Small intestine (tissue), 7 donors: ENCODE data around the gene CACNA1H. TPM values are rescaled to one million over a fixed set of nuclear protein-coding genes. Genes with fewer than 3 reads are reported as not detected.

Experiments
- DNase-seq, 2 donors: peaks; one replicate each; pipeline versions ENCODE4 v3.0.0 to v3.0.0-alpha.2; 2013
- FAIRE-seq: peaks from 2 replicates; lab custom pipeline; 2012; peaks lifted over from hg19 to GRCh38; lab: Jason Lieb, UNC
- H3K27ac ChIP-seq, 3 donors: one replicate each; pipeline ENCODE4 v1.5.1; 2013; ENCODE audit warnings: low read length in 2 of 3, mild to moderate bottlenecking in 2 of 3, control low read depth in 1 of 3, inconsistent platforms in 1 of 3, low read depth in 1 of 3, moderate library complexity in 1 of 3
- H3K27me3 ChIP-seq, 3 donors: one replicate each; pipeline ENCODE4 v1.6.1; 2013; ENCODE audit warnings: low read length in 3 of 3, inconsistent platforms in 1 of 3; ENCODE audit not compliant: control insufficient read depth in 3 of 3, insufficient read depth in 3 of 3
- H3K36me3 ChIP-seq, 3 donors: one replicate each; pipeline ENCODE4 v1.6.1; 2013; ENCODE audit warnings: low read length in 3 of 3, inconsistent platforms in 1 of 3, low read depth in 1 of 3, mild to moderate bottlenecking in 1 of 3, moderate library complexity in 1 of 3; ENCODE audit not compliant: control insufficient read depth in 3 of 3, insufficient read depth in 2 of 3
- H3K4me1 ChIP-seq, 3 donors: one replicate each; pipeline ENCODE4 v1.6.1; 2013; ENCODE audit warnings: low read length in 2 of 3, inconsistent platforms in 1 of 3, low read depth in 1 of 3, mild to moderate bottlenecking in 1 of 3, moderate library complexity in 1 of 3; ENCODE audit not compliant: control insufficient read depth in 3 of 3, insufficient read depth in 2 of 3
- H3K4me3 ChIP-seq, 3 donors: one replicate each; pipeline ENCODE4 v1.5.1; 2013; ENCODE audit warnings: low read length in 3 of 3, control low read depth in 1 of 3, inconsistent platforms in 1 of 3, low read depth in 1 of 3, mild to moderate bottlenecking in 1 of 3, moderate library complexity in 1 of 3
- H3K9me3 ChIP-seq, 2 donors: one replicate each; pipeline ENCODE4 v1.6.1; 2013; ENCODE audit warnings: low read depth in 1 of 2, low read length in 1 of 2; ENCODE audit not compliant: control insufficient read depth in 2 of 2, insufficient read depth in 1 of 2
- WGBS, 3 donors: extraction: QIAGEN DNeasy Blood & Tissue Kit; methylation state at CpG; one replicate each; pipeline ENCODE4 v1.1.7; 2013; 5-methylcytosine and 5-hydroxymethylcytosine counted together
- polyA plus RNA-seq, 4 donors: library from polyadenylated mRNA; stranded (reverse) in 3 of 4; unstranded in 1 of 4; fragments of 200-250 nt in 3 of 4; fragments of 120-200 nt in 1 of 4; gene quantifications; one replicate each; pipeline versions ENCODE4 v1.2.1 to v1.2.3, GENCODE V29; 2013
- donor health status: healthy with polysubstance abuse.
- donor health status: control.
- donor health status: control.
- donor health status: Bipolar disorder and iron deficiency.
- donor health status: healthy.

Gene CACNA1H
- polyA plus RNA-seq, 4 donors = 0.22 to 7.0 (median 3.2) TPM

DNA sequence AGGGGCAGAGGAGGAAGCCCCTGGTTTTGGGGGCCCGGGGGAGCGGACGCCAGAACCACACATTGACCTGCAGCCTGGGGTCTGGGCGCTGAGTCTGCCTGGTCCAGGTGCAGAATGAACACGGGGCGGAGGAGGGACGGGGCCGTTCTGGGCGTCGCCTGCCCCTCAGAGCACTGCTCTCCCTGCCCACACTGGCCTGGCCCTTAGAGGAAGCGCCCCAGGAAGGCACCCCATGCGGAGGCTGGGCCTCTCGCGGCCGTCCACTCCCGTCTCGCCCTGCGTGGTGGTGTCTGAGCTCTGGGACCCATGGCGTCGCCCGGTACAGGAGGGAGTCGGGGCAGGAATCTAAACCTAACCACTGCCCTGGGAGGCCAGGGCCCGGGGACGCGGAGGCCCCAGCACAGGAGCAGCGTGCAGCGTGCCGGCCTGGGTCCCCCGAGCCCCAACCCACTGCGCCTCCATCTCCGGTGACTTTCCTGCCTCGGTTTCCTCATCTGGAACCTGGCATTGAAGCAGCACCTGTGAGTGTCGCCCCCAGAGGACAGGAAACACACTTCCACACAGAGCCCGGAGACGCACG, 107.3 kb downstream of the CACNA1H start:
- Histone ChIP-seq H3K9me3 (no peaks in the 10 kb centered on the region), H3K27me3 (peaks cover 9 to 38% (median 15%) of the 10 kb centered on the region in 3 donors), H3K27ac (no peak overlapping the region), H3K4me3 (no peak overlapping the region), H3K36me3 (no peaks in the 10 kb centered on the region), H3K4me1 (no peaks in the 10 kb centered on the region)
- no peak for DNase-seq
- WGBS, 3 donors = 55 to 65% (median 62%) methylated on average over 34 to 36 of the region's 36 CpGs
- FAIRE-seq = no peak

DNA sequence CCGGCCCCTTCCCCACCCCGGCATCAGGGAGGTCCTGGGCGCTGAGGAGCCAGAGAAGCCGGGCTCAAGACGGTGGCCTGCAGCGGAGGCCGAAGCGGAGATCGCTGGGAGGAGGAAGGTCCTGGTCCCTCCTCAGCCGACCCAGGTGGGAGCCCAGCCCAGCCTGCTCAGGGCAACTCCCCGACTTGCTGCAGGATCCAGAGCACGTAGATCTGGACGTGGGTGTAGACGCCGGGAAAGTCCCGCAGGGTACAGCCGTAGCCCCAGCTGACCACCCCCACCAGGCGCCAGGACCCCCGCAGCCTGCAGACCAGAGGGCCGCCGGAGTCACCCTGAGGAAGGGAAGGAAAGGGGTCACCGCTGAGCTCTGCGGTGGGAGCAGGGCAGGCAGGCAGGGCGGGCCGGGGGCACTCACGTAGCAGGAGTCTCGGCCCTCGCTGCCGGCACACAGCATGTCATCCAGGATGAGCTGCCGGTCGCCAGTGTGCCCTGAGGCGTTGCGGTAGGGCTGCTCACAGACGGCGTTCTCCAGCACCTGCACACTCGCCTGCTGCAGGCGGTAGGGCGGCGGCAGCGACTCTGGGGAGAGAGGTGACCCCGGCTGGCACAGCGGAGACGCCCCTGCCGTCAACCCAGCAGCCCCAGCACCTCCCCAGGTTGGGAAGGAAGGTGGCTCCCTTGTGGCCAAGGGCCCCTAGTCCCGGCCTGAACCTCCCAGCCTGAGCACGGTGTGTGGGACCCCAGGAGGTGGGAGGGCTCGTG, 108.4 kb downstream of the CACNA1H start:
- Histone ChIP-seq H3K4me3 (no peak overlapping the region), H3K4me1 (no peaks in the 10 kb centered on the region), H3K27ac (no peak overlapping the region), H3K27me3 (peaks cover 9 to 40% (median 15%) of the 10 kb centered on the region in 3 donors), H3K9me3 (no peaks in the 10 kb centered on the region), H3K36me3 (no peaks in the 10 kb centered on the region)
- no peak for DNase-seq
- no peak for FAIRE-seq
- WGBS, 3 donors = 8 to 14% (median 13%) methylated on average over 38 to 47 of the region's 47 CpGs

DNA sequence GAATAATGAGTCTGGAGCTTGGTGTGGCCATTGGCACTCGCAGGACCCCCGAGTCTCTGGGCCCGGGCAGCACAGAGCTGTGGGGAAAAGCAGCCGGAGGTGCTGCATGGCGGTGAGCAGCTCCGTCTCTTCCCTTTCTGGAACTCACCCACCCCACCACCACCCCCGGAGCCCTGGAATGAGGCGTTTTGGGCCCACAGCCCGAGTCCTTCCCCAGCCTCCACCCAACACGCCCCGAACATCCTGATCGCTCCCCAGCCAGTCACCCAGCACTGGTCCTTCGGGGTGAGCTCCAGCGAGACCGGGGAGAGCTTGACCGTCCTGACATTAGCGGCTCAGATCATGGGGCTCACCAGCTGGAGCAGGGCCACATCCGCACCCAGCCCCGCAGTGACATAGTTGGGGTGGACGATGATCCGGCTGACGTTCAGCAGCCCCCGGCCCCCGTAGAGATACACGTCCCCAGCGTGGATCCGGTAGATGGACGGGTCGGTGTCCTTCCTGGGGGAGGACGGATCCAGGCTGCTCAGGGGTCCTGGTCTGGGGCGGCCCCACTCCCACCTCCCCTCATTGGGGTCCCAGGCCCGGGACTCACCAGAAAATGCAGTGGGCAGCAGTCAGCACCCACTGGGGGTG, 109.4 kb downstream of the CACNA1H start:
- FAIRE-seq (no peak), DNase-seq (no peak)
- no peaks in the 10 kb centered on the region for H3K4me1 ChIP-seq
- peaks cover 6 to 40% (median 15%) of the 10 kb centered on the region in 3 donors for H3K27me3 ChIP-seq
- no peak overlapping the region for H3K27ac ChIP-seq
- no peaks in the 10 kb centered on the region for H3K9me3 ChIP-seq
- no peak overlapping the region for H3K4me3 ChIP-seq
- WGBS, 3 donors = 80 to 84% (median 80%) methylated on average over 30 to 32 of the region's 32 CpGs
- H3K36me3 ChIP-seq = no peaks in the 10 kb centered on the region

DNA sequence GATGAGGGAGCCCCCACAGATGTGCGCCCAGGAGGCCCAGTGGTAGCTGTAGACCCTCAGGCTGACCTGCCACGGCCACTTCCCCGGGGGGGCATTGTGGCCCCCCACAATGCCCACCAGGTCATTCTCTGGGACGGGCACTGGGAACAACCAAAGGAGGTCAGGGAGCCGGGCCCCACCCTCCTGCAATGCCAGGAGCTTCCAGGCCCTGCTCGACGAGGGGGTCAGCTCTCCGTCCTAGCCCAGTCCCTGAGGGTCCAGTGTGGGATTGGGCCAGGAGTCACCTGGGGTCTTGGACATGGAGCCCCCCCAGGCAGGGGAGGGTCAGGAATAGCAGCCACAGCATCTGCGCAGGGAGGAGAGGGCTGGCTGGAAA, 109.9 kb downstream of the CACNA1H start:
- FAIRE-seq (no peak), DNase-seq (no peak)
- H3K36me3 ChIP-seq = no peaks in the 10 kb centered on the region
- no peak overlapping the region for H3K4me3 ChIP-seq
- H3K4me1 ChIP-seq = no peaks in the 10 kb centered on the region
- peaks cover 6 to 40% (median 15%) of the 10 kb centered on the region in 3 donors for H3K27me3 ChIP-seq
- no peaks in the 10 kb centered on the region for H3K9me3 ChIP-seq
- WGBS, 3 donors = 75 to 84% (median 81%) methylated on average over 8 to 9 of the region's 9 CpGs
- H3K27ac ChIP-seq = no peak overlapping the region

DNA sequence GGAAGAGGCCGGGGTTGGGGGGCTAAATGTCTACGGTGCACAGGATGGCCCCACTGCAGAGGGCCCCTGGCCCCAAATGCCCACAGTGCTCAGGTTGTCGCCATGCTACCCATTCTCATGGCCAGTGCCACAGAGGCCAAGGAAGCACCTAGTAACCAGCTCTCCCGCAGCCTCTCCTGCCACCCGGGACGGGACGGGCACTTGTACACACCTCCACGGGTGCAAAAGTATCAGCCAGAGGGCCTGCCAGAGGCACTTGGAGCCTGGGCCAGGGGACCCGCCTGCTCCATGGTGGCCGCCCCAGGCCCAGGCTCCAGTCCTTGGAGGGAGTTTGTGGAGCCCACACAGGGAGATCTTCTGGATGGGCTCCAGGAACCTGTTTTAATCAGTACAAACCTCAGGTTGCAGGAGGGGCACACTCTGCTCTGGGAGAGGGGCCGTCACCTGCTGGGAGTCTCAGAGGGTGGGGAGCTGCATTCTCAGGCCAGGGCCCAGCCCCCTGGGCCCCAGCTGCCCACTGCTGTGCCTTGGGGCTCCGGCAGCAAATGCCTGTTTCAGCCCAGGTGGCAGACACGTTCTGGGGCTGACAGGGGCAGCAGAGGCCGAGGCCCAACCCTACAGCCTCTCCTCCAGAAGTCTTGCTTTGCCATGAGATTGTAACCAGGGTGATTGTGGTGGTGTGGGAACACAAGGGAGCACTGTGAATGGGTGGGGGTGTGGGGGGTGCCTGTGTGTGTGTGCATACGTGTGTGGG, 110.9 kb downstream of the CACNA1H start:
- 60 to 81% (median 66%) methylated on average over 15 of the region's 15 CpGs for WGBS, 3 donors
- H3K4me1 ChIP-seq = no peaks in the 10 kb centered on the region
- H3K4me3 ChIP-seq = no peak overlapping the region
- no peaks in the 10 kb centered on the region for H3K36me3 ChIP-seq
- no peaks in the 10 kb centered on the region for H3K9me3 ChIP-seq
- H3K27me3 ChIP-seq = peaks cover 6 to 40% (median 15%) of the 10 kb centered on the region in 3 donors
- no peak overlapping the region for H3K27ac ChIP-seq
- no peak for DNase-seq
- FAIRE-seq = no peak

DNA sequence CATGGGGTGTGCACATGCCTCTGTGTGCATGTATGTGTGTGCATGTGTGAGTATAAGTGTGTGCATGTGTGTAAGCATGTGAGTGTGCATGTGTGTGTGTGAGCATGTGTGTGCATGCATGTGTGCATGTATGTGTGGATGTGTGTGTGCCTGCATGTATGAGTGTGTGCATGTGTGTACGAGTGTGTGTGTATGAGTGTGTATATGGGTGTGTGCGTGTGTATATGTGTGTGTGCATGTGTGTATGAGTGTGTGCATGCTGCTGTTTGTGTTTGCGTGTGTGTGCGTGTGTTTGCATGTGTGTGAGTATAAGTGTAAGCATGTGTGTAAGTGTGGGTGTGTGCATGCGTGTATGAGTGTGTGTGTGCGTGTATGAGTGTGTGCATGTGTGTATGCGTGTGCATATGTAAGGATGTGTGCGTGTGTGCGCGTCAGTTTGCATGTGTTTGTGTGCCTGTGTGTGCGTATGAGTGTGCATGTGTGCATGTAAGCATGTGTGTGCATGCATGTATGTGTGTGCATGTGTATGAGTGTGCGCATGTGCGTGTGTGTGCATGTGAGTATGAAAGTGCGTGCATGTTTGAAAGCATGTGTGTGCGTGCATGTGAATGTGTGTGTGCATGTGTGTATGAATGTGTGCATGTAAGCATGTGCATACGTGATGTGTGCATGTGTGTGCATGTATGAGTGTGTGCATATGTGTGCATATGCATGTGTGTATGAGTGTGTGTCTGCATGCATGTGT, 111.6 kb downstream of the CACNA1H start:
- Histone ChIP-seq H3K27me3 (peaks cover 6 to 32% (median 15%) of the 10 kb centered on the region in 3 donors), H3K4me3 (no peak overlapping the region), H3K36me3 (no peaks in the 10 kb centered on the region), H3K4me1 (no peaks in the 10 kb centered on the region), H3K9me3 (no peaks in the 10 kb centered on the region), H3K27ac (no peak overlapping the region)
- DNase-seq (no peak), FAIRE-seq (no peak)
- 96 to 97% (median 96%) methylated on average over 16 of the region's 16 CpGs for WGBS, 3 donors

DNA sequence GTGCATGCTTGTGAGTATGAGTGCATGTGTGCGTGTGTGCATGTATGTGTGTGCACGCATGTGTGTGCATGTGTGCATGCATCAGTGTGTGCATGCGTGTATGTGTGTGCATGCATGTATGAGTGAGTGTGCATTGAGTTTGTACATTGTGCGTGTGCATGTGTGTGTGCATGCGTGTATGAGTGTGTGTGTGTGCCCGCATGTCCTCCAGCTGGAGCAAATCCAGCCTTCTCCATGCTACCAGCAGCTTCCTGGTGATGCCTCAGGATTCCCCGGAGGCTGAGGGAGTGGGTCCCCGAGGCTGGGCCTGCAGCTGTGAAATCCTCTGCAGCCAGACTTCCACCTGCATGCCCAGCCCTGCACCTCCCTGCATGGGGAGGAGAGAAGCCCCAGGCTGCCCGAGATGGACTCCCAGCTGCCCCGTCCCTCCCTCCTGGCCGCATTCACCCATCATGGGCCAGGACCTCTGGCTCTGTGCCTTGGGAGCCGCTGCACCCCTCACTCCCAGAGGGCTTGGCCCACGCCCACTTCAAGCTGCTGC, 112.3 kb downstream of the CACNA1H start:
- Histone ChIP-seq H3K4me3 (no peak overlapping the region), H3K9me3 (no peaks in the 10 kb centered on the region), H3K4me1 (no peaks in the 10 kb centered on the region), H3K36me3 (no peaks in the 10 kb centered on the region), H3K27me3 (peaks cover 3 to 26% (median 8%) of the 10 kb centered on the region in 3 donors), H3K27ac (no peak overlapping the region)
- FAIRE-seq (no peak), DNase-seq (no peak)
- WGBS, 3 donors = 81 to 82% (median 82%) methylated on average over 13 of the region's 13 CpGs
